HUES48 (cell line): ENCODE measurements around the gene ADAMTSL5.

Source experiments
- H3K27ac ChIP-seq: one replicate; pipeline ENCODE4 v1.7.0; 2013; ENCODE audit warnings: low read depth, low read length, inconsistent platforms
- H3K27me3 ChIP-seq: 2 replicates; pipeline ENCODE4 v1.6.1; 2013; ENCODE audit warnings: mild to moderate bottlenecking, low read length; ENCODE audit not compliant: control insufficient read depth, insufficient read depth
- H3K36me3 ChIP-seq: 2 replicates; pipeline ENCODE4 v1.6.1; 2013; ENCODE audit warnings: low read length; ENCODE audit not compliant: control insufficient read depth, insufficient read depth
- H3K4me1 ChIP-seq: 2 replicates; pipeline ENCODE4 v1.6.1; 2013; ENCODE audit warnings: mild to moderate bottlenecking, low read length; ENCODE audit not compliant: control insufficient read depth, insufficient read depth
- H3K4me3 ChIP-seq: 2 replicates; pipeline ENCODE4 v1.5.1; 2013; ENCODE audit warnings: mild to moderate bottlenecking, low read depth, low read length
- H3K9ac ChIP-seq: 2 replicates; pipeline ENCODE4 v1.6.1; 2013; ENCODE audit warnings: mild to moderate bottlenecking, low read depth, low read length, moderate library complexity
- H3K9me3 ChIP-seq: 2 replicates; pipeline ENCODE4 v1.6.1; 2013; ENCODE audit warnings: low read length; ENCODE audit not compliant: control insufficient read depth, insufficient read depth

ADAMTSL5 gene

DNA sequence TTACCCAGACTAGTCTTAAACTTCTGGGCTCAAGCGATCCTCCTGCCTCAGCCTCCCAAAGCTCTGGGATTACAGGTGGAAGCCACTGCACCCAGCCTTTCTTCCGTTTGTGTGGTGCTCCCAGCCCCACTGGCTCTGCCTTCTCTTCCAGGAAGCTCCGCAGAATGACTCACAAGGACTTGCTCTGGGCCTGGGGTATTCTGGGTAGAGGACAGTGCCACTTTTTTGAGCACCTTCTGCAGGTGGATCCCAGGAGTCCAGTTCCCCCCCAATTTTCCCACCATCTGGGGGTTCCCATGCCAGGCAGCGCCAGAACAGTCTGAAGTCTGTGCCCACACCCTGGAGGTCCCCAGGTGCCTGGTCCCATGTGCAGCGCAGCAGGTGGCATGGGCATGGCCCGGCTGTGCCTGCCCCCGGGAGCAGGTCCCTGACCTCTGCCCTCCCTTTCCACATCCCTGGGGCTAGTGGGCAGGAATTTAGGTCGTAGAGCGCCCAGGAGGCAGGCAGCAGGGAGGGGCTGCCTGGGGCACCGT is 20.3 kb downstream of the ADAMTSL5 start:
- peaks cover 10% of the 10 kb centered on the region for H3K27me3 ChIP-seq
- H3K36me3 ChIP-seq: no peaks in the 10 kb centered on the region
- H3K4me3 ChIP-seq: no peak overlapping the region
- no peak overlapping the region for H3K27ac ChIP-seq
- H3K4me1 ChIP-seq: no peaks in the 10 kb centered on the region
- no peak overlapping the region for H3K9ac ChIP-seq
- no peaks in the 10 kb centered on the region for H3K9me3 ChIP-seq

DNA sequence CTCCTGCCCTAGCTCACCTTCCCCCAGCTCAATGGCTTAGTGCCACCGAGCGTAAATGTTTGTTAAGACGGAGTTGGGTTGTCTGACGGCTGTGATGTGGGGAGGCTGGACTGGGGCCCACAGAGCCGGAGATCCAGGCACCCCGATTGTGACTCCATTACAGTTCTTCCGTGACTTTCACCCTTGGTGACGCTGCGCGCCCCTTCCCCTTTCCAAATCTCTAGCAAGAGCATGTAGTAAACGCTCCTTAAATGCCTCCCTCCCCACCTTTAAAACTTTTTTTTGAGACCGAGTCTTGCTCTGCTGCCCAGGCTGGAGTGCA is 21.0 kb downstream of the ADAMTSL5 start:
- Histone ChIP-seq H3K9me3 (no peaks in the 10 kb centered on the region), H3K4me3 (peak overlapping the region; percentile 72; the same call in 1 of the 2 replicates), H3K36me3 (no peaks in the 10 kb centered on the region), H3K4me1 (no peaks in the 10 kb centered on the region), H3K27ac (no peak overlapping the region), H3K27me3 (peaks cover 10% of the 10 kb centered on the region), H3K9ac (no peak overlapping the region)

DNA sequence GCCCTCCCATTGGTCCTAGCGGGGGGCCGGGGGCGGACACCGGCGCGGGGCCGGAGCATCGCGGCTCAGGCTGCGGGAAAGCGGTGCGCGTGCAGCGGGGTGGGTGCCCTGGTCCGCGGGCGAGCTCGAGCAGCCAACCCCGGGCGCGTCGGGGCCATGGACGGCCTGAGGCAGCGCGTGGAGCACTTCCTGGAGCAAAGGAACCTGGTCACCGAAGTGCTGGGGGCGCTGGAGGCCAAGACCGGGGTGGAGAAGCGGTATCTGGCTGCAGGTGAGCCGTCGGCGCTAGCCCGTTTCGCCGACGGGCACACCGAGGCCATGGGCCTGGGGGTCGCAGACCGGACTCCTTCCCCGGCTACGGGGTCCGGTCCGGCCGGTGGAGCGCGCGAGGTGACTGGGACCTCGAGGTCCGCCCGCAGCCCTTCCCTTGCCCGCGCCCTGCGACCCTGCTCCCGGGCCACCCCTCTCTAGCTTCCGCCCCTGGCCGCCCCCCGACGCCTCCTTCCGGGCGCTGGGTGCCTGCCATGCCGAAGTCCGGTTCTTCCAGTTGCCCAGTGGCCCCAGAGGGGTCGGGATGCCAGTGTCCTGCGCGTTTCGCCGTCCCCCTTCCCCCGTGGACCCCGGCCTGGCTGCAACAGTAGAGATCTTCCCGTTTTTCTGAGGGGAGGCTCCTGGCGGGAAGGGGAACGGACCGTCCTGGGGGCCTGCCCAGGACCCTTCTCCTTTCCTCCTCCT is 21.5 kb downstream of the ADAMTSL5 start, which contains the start of gene REEP6:
REEP6 (plus strand) TSS at position 68 of the 735 bp plus-strand sequence; CDS start at position 157, 89 bp downstream.
- no peak within 1 kb of the TSS for H3K9ac ChIP-seq
- no peaks in the 10 kb centered on the region for H3K36me3 ChIP-seq
- H3K9me3 ChIP-seq: no peaks in the 10 kb centered on the region
- H3K4me1 ChIP-seq: no peaks in the 10 kb centered on the region
- H3K4me3 ChIP-seq: peak within 1 kb of the TSS; percentile 78
- H3K27me3 ChIP-seq: peaks cover 10% of the 10 kb centered on the region
- peak within 1 kb of the TSS; percentile 34 for H3K27ac ChIP-seq

DNA sequence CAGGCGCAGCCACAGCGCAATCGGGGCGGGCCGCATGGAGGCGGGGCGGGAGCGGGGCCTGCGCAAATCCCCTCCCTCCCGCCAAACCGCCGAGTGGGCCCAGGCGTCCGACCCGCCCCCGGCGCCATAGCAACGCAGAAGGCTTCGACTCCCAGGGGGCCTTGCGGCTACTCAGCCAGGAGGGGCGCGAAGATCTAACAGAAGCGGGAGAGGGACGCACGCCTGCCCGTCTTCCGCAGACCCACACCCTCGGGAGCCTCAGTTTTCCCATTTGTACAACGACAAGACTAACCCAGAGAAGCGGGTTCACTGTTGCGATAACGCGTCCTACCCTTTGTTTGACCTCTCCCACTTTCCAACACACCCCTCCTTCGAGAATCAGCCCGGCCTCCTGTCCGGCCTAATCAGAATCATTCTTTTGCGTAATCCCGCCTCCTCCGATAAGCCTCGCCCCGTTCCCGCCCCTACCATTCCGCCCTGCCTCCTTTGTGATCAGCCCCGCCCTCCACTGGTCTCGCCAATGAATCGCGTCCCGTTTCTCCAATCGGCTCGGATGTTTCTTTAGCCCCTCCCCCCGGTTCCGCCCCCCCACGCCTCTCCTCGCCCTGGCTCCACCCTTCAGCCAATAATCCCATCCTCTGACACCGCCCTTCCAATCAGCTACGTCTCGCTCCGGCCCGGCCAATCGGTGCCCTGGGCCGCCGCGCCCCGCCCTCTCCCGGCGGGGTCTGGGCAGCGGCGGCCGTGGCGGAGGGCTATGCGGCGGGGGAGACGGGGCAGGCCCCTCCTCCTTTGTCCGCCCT is 22.3 kb downstream of the ADAMTSL5 start, which contains the start of gene PCSK4:
PCSK4 (minus strand) TSS at position 40 of the 803 bp plus-strand sequence; CDS start at position 36, 4 bp downstream.
- no peaks in the 10 kb centered on the region for H3K9me3 ChIP-seq
- peak within 1 kb of the TSS; percentile 78 for H3K4me3 ChIP-seq
- H3K4me1 ChIP-seq: no peaks in the 10 kb centered on the region
- H3K27ac ChIP-seq: peak within 1 kb of the TSS; percentile 34
- no peaks in the 10 kb centered on the region for H3K36me3 ChIP-seq
- H3K9ac ChIP-seq: no peak within 1 kb of the TSS
- H3K27me3 ChIP-seq: peaks cover 10% of the 10 kb centered on the region

DNA sequence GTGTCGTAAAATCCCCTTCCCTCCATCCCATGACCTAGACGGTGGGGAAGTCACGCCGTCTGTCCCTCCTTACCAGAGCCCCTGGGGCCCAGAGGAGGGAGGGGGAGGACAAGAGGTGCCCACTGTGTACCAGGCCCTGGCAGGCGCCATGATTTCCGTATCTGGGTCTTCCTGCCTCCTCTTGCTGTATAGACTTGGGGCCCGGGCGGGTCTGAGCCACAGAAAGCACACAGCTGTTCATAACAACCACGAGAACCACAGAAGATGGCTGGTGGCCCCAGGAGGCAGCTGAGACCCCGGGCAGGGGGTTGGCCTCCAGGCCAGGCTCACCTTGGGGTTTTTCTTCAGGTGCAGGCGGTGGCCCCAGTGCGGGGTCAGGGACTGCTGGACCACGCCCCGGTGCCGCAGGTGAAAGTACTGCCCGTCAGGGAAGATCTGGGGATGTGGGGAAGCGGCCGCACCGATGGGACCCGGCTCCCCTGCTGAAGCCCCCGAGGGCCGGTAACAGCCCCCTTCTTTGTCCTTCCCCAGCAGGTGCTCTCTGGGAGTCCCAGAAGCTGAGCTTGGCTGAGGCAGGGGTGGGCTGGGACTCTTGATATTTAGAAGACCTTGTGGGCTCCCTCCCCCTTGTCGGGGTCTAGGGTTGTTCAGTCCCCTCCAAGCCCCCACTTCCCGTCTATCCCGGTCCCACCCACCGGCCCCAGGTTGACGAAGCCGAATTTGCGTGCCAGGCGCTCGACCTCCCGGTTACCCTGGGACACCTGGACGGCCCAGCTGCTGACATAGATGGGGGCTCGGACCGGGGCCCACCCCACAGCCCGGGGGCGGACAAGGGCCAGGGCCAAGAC is 23.1 kb downstream of the ADAMTSL5 start:
- peak overlapping the region; percentile 29 for H3K27ac ChIP-seq
- H3K4me3 ChIP-seq: peak overlapping the region; percentile 78
- no peaks in the 10 kb centered on the region for H3K36me3 ChIP-seq
- H3K9me3 ChIP-seq: no peaks in the 10 kb centered on the region
- H3K27me3 ChIP-seq: peaks cover 10% of the 10 kb centered on the region
- no peaks in the 10 kb centered on the region for H3K4me1 ChIP-seq
- no peak overlapping the region for H3K9ac ChIP-seq

DNA sequence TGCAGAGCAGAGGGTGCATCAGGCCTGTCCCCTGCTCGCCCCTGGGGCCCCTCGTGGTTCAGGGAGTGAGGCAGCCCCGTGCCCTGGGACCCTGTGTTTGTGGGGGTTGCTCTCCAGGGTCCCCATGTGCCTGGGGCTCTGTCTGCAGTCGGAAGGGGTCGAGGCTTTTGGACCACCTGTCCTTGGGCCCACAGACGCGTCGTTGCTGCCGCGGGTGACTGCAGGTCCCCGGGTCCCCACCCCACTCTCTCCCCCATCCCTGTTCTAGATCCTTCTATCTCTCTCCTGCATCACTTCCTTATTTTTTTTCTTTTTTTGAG is 24.6 kb downstream of the ADAMTSL5 start:
- Histone ChIP-seq H3K27ac (no peak overlapping the region), H3K9ac (no peak overlapping the region), H3K36me3 (no peaks in the 10 kb centered on the region), H3K4me1 (no peaks in the 10 kb centered on the region), H3K4me3 (no peak overlapping the region), H3K27me3 (peaks cover 10% of the 10 kb centered on the region), H3K9me3 (no peaks in the 10 kb centered on the region)

DNA sequence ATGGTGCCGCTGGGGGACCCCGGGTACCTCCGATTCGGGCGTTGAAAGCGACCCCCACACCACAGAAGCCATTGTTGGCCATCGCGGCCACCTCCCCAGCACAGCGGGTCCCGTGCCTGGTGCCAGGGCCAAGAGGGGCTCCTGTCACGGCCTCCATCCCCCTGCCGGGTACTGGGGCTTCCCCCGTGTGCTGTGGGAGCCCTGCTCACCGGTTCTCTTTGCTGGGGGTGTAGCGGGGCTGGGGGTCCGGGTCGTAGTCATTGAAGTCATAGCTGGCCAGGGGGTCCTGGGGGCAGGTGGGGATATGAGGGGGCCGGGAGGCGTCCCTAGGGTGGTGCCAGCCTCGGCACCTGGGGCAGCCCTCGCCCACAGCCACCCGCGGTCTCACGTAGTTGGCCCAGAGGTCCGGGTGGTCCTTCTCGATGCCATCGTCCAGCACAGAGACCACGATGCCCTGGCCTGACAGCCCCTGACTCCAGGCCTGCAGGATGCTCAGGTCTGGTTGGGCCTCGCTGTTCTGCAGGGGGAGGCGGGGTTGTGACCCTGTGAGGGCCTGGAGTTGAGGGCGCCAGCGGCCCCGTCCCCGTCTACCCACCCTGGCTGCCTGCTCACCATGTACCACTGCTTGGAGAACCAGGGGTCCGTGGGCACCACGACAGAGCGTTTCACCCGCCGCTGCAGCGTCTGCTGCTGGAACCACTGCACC is 25.1 kb downstream of the ADAMTSL5 start:
- H3K9ac ChIP-seq: no peak overlapping the region
- peaks cover 10% of the 10 kb centered on the region for H3K27me3 ChIP-seq
- H3K4me1 ChIP-seq: no peaks in the 10 kb centered on the region
- H3K4me3 ChIP-seq: no peak overlapping the region
- H3K27ac ChIP-seq: no peak overlapping the region
- no peaks in the 10 kb centered on the region for H3K36me3 ChIP-seq
- no peaks in the 10 kb centered on the region for H3K9me3 ChIP-seq

DNA sequence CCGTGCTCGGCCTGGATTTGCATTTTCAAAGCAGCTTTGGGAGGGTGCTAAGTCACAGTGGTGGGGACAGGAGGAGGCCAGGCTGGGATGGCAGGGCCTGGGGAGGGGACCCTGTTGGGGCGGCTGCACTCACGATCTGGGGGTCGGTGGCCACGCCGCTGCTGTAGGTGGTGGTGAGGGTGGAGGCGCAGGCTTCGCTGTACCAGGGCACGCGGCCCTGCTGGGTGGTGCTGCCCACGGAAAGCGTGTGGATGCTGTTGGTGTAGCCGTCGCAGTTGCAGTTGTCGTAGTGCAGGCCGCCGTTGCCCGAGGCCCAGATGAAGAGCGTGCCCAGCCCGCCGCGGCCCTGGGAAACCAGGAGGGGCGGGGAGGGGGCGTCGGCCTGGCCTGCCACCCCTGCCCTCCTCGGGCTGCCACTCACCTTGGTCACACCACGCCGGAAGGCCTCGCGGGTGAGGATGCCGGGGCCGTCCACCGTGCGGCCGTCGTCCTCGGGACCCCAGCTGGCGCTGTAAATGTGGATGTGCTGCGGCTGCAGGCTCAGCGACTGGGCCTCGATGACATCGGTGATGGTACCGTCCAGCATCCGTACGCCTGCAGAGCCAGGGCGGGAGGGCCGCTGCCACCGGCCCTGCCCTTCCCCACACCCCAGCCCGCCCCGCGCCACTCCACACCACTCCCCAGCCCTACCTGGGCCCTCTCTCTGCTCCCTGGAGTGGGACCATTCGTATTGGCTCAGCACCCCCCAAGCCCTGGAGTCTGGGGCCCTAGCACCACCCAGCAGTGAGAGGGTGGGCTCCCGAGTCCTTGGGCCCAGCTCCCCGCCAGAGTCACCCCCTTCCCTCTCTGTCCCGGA is 25.9 kb downstream of the ADAMTSL5 start:
- Histone ChIP-seq H3K36me3 (no peaks in the 10 kb centered on the region), H3K9me3 (no peaks in the 10 kb centered on the region), H3K4me3 (no peak overlapping the region), H3K27me3 (peaks cover 8% of the 10 kb centered on the region), H3K27ac (no peak overlapping the region), H3K4me1 (no peaks in the 10 kb centered on the region), H3K9ac (no peak overlapping the region)

DNA sequence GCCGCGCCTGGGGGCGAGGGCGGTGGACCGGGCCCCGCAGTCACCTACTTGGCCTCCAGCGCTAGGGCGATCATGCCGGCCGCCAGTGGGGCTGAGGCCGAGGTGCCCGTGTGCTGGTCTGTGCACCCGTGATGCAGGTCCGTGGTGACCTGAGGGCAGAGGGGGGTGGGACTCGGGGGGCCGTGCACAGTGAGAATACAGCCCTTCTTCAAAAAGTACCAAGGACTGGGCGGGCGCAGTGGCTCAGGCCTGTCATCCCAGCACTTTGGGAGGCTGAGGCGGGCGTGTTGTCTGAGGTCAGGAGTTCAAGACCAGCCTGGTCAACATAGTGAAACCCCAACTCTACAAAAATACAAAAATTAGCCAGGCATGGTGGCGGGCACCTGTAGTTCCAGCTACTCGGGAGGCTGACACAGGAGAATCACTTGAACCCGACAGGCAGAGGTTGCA is 28.8 kb downstream of the ADAMTSL5 start:
- H3K9ac ChIP-seq: no peak overlapping the region
- no peak overlapping the region for H3K4me3 ChIP-seq
- H3K4me1 ChIP-seq: no peaks in the 10 kb centered on the region
- no peaks in the 10 kb centered on the region for H3K27me3 ChIP-seq
- no peaks in the 10 kb centered on the region for H3K9me3 ChIP-seq
- H3K36me3 ChIP-seq: no peaks in the 10 kb centered on the region
- H3K27ac ChIP-seq: no peak overlapping the region
